ENCODE data around the gene ZNF154.

- TF ChIP-seq CTCF (IDR thresholded peaks at IDR 0.05), result no peak
- TF ChIP-seq POLR2AphosphoS5 (IDR thresholded peaks at IDR 0.05), result no peak
These were observed 38.4 kb upstream of the ZNF154 start for GRCh38 chr19:57747472-57747807.

Measured in transverse colon (tissue), 4 donors.